OCI-LY3 (cell line): ENCODE results near the gene SURF2.

Source experiments
- H2AFZ ChIP-seq: fragments of 200-600, 300-600 bp; shearing (Covaris generic); 2 replicates; pipeline ENCODE4 v1.6.0; 2014; ENCODE audit warnings: antibody characterized with exemption, low read depth, low read length
- H3K27ac ChIP-seq: fragments of 200-600, 300-600 bp; sonication (generic); 2 replicates; pipeline ENCODE4 v1.5.1; 2014; ENCODE audit warnings: mild to moderate bottlenecking, low read length, moderate library complexity, mixed read lengths
- H3K27me3 ChIP-seq: fragments of 200-600, 300-600 bp; sonication (generic); 2 replicates; pipeline ENCODE4 v1.6.1; 2014; ENCODE audit warnings: low read depth, low read length, mixed read lengths
- H3K36me3 ChIP-seq: fragments of 200-600, 300-600 bp; sonication (generic); replicated peaks from 2 replicates; pipeline ENCODE3; 2014; ENCODE audit warnings: low read depth, low read length, mixed read lengths
- H3K4me1 ChIP-seq: fragments of 300-600, 200-600 bp; sonication (generic); 2 replicates; pipeline ENCODE4 v1.6.1; 2014; ENCODE audit warnings: low read length, mixed read lengths
- H3K4me2 ChIP-seq: fragments of 200-600, 300-600 bp; sonication (generic); 2 replicates; pipeline ENCODE4 v1.6.1; 2014; ENCODE audit warnings: low read length, mixed read lengths
- H3K4me3 ChIP-seq: fragments of 300-600, 200-600 bp; sonication (generic); 2 replicates; pipeline ENCODE4 v1.5.1; 2014; ENCODE audit warnings: antibody characterized with exemption, mild to moderate bottlenecking, low read length, moderate library complexity
- H3K79me2 ChIP-seq: fragments of 300-600, 200-600 bp; shearing (Covaris generic); 2 replicates; pipeline ENCODE4 v1.6.1; 2014; ENCODE audit warnings: mild to moderate bottlenecking, low read length, mixed read lengths
- H3K9ac ChIP-seq: fragments of 300-600, 200-600 bp; shearing (Covaris generic); 2 replicates; pipeline ENCODE4 v1.6.0; 2014; ENCODE audit warnings: mild to moderate bottlenecking, low read length, moderate library complexity
- H3K9me3 ChIP-seq: fragments of 200-600, 300-600 bp; shearing (Covaris generic); 2 replicates; pipeline ENCODE4 v1.6.1; 2014; ENCODE audit warnings: low read length, mixed read lengths; ENCODE audit not compliant: insufficient read depth
- H4K20me1 ChIP-seq: fragments of 200-600, 300-600 bp; sonication (generic); 2 replicates; pipeline ENCODE4 v1.6.1; 2016; ENCODE audit warnings: low read length, mixed read lengths; ENCODE audit not compliant: insufficient read depth
- EZH2phosphoT487 ChIP-seq: fragments of 200-600 bp; shearing (Covaris generic); IDR thresholded peaks from 2 replicates; pipeline ENCODE4 v1.6.1; 2018; ENCODE audit warnings: antibody characterized with exemption, mixed run types, low read depth
- TF ChIP-seq, protein P1 (sequence below): fragments of 200-600, 300-600 bp; sonication (generic); IDR thresholded peaks from 2 replicates; pipeline ENCODE4 v1.5.1; 2014; ENCODE audit warnings: antibody characterized with exemption, low read length, low read depth

Gene SURF2

DNA sequence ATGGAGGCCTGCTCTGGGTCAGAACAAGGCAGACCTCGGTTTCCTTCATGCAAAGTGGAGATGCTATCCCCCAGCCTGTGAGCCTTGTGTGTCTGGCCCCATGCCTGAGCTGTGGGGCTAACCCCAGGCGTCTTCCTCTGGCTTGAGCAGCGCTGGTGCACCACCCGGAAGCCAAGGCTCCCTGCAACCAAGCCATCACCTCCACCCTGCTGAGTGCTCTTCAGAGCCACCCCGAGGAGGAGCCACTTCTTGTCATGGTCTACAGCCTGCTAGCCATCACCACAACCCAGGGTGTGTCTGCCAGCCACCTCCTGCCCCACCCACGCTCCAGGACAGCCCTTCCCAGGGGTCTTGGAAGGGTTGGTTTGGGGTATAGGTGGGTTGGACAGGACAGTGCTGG lies 45.2 kb downstream of the SURF2 start:
- H3K36me3 ChIP-seq, result peaks cover 15% of the 10 kb centered on the region
- no peaks in the 10 kb centered on the region for H3K9me3 ChIP-seq
- H3K4me2 ChIP-seq, result no peak overlapping the region
- H3K4me1 ChIP-seq, result no peaks in the 10 kb centered on the region
- TF ChIP-seq, protein P1, sequence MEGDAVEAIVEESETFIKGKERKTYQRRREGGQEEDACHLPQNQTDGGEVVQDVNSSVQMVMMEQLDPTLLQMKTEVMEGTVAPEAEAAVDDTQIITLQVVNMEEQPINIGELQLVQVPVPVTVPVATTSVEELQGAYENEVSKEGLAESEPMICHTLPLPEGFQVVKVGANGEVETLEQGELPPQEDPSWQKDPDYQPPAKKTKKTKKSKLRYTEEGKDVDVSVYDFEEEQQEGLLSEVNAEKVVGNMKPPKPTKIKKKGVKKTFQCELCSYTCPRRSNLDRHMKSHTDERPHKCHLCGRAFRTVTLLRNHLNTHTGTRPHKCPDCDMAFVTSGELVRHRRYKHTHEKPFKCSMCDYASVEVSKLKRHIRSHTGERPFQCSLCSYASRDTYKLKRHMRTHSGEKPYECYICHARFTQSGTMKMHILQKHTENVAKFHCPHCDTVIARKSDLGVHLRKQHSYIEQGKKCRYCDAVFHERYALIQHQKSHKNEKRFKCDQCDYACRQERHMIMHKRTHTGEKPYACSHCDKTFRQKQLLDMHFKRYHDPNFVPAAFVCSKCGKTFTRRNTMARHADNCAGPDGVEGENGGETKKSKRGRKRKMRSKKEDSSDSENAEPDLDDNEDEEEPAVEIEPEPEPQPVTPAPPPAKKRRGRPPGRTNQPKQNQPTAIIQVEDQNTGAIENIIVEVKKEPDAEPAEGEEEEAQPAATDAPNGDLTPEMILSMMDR, result no peak
- TF ChIP-seq EZH2phosphoT487, result no peak
- no peak overlapping the region for H3K9ac ChIP-seq
- no peaks in the 10 kb centered on the region for H3K79me2 ChIP-seq
- H4K20me1 ChIP-seq, result no peaks in the 10 kb centered on the region
- no peak overlapping the region for H3K4me3 ChIP-seq
- H2AFZ ChIP-seq, result no peak overlapping the region
- H3K27me3 ChIP-seq, result no peaks in the 10 kb centered on the region
- H3K27ac ChIP-seq, result no peak overlapping the region

DNA sequence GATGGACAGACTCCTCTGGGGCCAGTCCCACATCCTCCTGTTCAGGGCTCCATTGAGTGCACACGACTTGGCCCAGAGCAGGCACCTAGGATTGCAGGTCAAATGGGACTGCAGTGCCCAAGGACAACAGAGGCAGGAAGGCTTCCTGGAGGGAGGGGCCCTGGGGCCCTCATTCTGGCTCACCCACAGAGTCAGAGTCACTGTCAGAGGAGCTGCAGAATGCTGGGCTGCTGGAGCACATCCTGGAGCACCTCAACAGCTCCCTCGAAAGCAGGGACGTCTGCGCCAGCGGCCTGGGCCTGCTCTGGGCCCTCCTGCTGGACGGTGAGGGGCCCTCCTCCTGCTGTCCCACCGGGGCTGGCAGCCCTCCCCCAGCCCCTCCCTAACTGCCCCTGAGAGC lies 46.3 kb downstream of the SURF2 start:
- TF ChIP-seq, protein P1, result no peak
- no peak for TF ChIP-seq EZH2phosphoT487
- Histone ChIP-seq H4K20me1 (no peaks in the 10 kb centered on the region), H3K27me3 (no peaks in the 10 kb centered on the region), H3K27ac (no peak overlapping the region), H3K4me3 (no peak overlapping the region), H3K36me3 (peaks cover 23% of the 10 kb centered on the region), H3K79me2 (no peaks in the 10 kb centered on the region), H3K4me1 (no peaks in the 10 kb centered on the region), H3K9ac (no peak overlapping the region), H3K4me2 (no peak overlapping the region), H2AFZ (no peak overlapping the region), H3K9me3 (no peaks in the 10 kb centered on the region)

DNA sequence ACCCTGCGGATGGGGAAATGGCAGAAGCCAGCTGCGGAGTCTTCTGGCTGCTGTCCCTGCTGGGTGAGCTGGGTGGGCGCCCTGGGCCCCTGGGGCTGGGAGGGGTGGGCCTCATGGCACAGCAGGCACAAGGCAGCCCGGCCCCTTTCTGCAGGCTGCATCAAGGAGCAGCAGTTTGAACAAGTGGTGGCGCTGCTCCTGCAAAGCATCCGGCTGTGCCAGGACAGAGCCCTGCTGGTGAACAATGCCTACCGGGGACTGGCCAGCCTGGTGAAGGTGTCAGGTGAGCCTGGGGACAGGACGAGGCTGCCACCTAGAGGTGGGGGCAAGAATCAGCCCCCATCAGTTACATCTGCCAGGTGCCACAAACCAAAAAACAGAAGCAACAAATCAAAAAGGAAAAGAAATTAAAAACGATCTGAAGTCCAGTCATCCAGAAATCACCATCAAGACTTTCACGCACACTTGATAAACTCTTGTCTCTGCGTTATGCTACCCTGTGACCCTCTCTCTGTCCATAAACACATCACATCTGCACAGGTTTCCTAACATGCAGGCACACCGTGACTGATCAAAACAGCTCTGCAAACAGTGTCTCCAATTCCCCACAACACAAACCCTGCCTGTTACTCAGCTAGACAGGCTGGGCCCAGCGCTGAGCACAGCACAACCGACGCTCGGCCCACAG lies 47.6 kb downstream of the SURF2 start:
- H3K36me3 ChIP-seq, result peaks cover 27% of the 10 kb centered on the region
- H3K27ac ChIP-seq, result no peak overlapping the region
- H3K9ac ChIP-seq, result no peak overlapping the region
- no peaks in the 10 kb centered on the region for H4K20me1 ChIP-seq
- no peak for TF ChIP-seq EZH2phosphoT487
- TF ChIP-seq, protein P1, result peak; percentile 53
- no peaks in the 10 kb centered on the region for H3K9me3 ChIP-seq
- no peak overlapping the region for H2AFZ ChIP-seq
- no peak overlapping the region for H3K4me3 ChIP-seq
- no peaks in the 10 kb centered on the region for H3K27me3 ChIP-seq
- H3K79me2 ChIP-seq, result no peaks in the 10 kb centered on the region
- H3K4me1 ChIP-seq, result no peaks in the 10 kb centered on the region
- no peak overlapping the region for H3K4me2 ChIP-seq

DNA sequence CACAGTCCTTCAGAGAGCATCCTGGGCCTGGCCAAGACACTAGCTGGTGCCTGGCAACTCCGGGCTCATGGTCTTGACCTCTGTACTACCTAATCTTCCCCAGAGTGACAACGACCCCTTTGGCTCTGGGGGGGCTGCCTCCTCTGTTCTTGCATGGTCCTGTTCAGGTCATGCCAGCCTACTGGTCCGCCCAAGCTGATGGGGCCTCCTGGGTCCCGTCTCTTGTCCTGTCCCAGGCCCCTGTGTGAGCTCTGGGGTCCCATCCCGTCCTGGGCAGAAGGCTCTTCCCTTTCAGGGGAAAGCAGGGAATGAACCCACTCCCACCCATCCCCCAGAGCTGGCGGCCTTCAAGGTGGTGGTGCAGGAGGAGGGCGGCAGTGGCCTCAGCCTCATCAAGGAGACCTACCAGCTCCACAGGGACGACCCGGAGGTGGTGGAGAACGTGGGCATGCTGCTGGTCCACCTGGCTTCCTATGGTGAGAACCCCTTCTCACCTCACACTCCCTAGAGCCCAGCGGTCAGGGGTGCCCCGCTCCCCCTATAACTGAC lies 48.2 kb downstream of the SURF2 start:
- Histone ChIP-seq H3K9me3 (no peaks in the 10 kb centered on the region), H3K36me3 (peaks cover 30% of the 10 kb centered on the region)

More for the DNA sequence above, 48.2 kb downstream of the SURF2 start:
- no peaks in the 10 kb centered on the region for H3K79me2 ChIP-seq
- H2AFZ ChIP-seq, result no peak overlapping the region
- H3K27ac ChIP-seq, result no peak overlapping the region
- no peak overlapping the region for H3K4me3 ChIP-seq
- TF ChIP-seq, protein P1, result no peak
- TF ChIP-seq EZH2phosphoT487, result no peak
- H4K20me1 ChIP-seq, result no peaks in the 10 kb centered on the region
- no peaks in the 10 kb centered on the region for H3K27me3 ChIP-seq
- H3K9ac ChIP-seq, result no peak overlapping the region
- no peaks in the 10 kb centered on the region for H3K4me1 ChIP-seq
- H3K4me2 ChIP-seq, result no peak overlapping the region
